ENCODE results near the gene COA3.

COA3 gene

GRCh38 chr17:42798011-42798382, 507 bp downstream of the COA3 start:
- Histone ChIP-seq H3K9ac (ENCODE audit: low read depth, low read length, poor library complexity, severe bottlenecking) (peak overlapping the region; percentile 88), H3K4me3 (ENCODE audit: low read length, poor library complexity, severe bottlenecking) (peak overlapping the region; percentile 88), H2AFZ (ENCODE audit: low read length) (peak overlapping the region; percentile 85), H3K9me3 (ENCODE audit: insufficient read depth, low read depth, low read length) (no peaks in the 10 kb centered on the region), H3K9me2 (replicated peaks; ENCODE audit: low read depth, low read length) (no peaks in the 10 kb centered on the region), H3F3A (ENCODE audit: low read depth) (no peaks in the 10 kb centered on the region), H4K20me1 (ENCODE audit: insufficient read depth, low read length, poor library complexity, severe bottlenecking) (no peaks in the 10 kb centered on the region), H3K79me2 (ENCODE audit: insufficient read depth, low read length) (peaks cover 20% of the 10 kb centered on the region), H3K4me2 (ENCODE audit: low read depth, low read length, poor library complexity, severe bottlenecking) (peak overlapping the region; percentile 97), H3K4me1 (ENCODE audit: insufficient read depth, low read length, poor library complexity, severe bottlenecking) (peaks cover 12% of the 10 kb centered on the region), H3K36me3 (ENCODE audit: insufficient read depth, low read length) (no peaks in the 10 kb centered on the region), H3K27me3 (ENCODE audit: insufficient read depth, low read length, poor library complexity, severe bottlenecking) (no peaks in the 10 kb centered on the region)
- TF ChIP-seq CTCF (conservative IDR thresholded peaks at IDR 0.05; ENCODE audit: low read length) (no peak), EZH2phosphoT487 (IDR thresholded peaks at IDR 0.05; ENCODE audit: borderline replicate concordance) (no peak)

DNA sequence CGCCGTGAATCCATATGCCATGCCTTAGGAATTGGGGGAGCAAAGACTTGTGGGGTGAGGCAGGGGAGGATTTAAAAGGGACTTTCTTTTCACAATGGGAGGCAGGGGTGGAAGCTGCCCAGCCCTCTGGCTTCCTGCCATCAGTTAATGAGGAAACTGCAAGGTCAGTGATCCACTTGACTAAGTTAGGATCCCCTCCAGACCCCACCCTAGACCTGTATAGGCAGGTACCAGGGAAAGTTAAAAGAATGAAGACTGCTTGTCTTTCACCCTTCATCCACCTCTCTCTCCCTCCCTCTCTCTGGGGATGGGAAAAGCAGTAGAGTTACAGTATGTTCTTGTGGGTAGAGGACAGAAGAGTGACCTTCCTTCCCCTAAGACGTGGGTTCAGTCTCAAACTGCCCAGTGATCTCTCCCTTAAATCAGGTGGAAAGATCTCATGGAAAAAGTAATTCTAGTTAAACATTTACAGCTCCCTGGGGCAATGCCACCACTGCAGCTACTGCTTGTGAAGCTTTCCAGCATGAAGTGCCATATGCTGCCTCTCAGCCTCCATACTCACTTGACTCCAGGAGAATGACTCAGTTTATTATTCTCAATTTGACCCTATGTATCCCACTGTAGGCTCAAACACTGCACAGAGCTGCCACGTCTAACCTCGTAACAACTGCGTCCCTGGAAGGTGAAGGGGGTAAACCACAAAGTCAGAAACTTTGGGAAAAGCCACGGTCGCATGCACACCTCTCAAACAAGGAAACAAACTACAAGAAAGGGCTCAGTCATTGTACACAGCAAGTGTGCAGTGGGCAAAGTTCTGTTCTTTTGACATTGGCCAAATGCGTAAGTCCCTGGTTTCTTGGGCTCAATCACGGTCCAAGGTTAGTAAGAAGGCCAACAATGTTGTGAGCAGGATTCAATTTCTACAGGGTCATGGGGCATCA, 1.2 kb downstream of the COA3 start:
- H3K27me3 ChIP-seq (ENCODE audit: insufficient read depth, low read length, poor library complexity, severe bottlenecking), result no peaks in the 10 kb centered on the region
- H3K9me3 ChIP-seq (ENCODE audit: insufficient read depth, low read depth, low read length), result no peaks in the 10 kb centered on the region
- no peaks in the 10 kb centered on the region for H3F3A ChIP-seq (ENCODE audit: low read depth)
- peak overlapping the region; percentile 88 for H3K9ac ChIP-seq (ENCODE audit: low read depth, low read length, poor library complexity, severe bottlenecking)
- H3K36me3 ChIP-seq (ENCODE audit: insufficient read depth, low read length), result no peaks in the 10 kb centered on the region
- peaks cover 20% of the 10 kb centered on the region for H3K79me2 ChIP-seq (ENCODE audit: insufficient read depth, low read length)
- no peaks in the 10 kb centered on the region for H4K20me1 ChIP-seq (ENCODE audit: insufficient read depth, low read length, poor library complexity, severe bottlenecking)
- no peak overlapping the region for H2AFZ ChIP-seq (ENCODE audit: low read length)
- peak overlapping the region; percentile 97 for H3K4me2 ChIP-seq (ENCODE audit: low read depth, low read length, poor library complexity, severe bottlenecking)
- peak overlapping the region; percentile 88 for H3K4me3 ChIP-seq (ENCODE audit: low read length, poor library complexity, severe bottlenecking)
- H3K9me2 ChIP-seq (replicated peaks; ENCODE audit: low read depth, low read length), result no peaks in the 10 kb centered on the region
- TF ChIP-seq EZH2phosphoT487 (IDR thresholded peaks at IDR 0.05; ENCODE audit: borderline replicate concordance), result no peak
- no peak for TF ChIP-seq CTCF (conservative IDR thresholded peaks at IDR 0.05; ENCODE audit: low read length)
- peaks cover 12% of the 10 kb centered on the region for H3K4me1 ChIP-seq (ENCODE audit: insufficient read depth, low read length, poor library complexity, severe bottlenecking)

DNA sequence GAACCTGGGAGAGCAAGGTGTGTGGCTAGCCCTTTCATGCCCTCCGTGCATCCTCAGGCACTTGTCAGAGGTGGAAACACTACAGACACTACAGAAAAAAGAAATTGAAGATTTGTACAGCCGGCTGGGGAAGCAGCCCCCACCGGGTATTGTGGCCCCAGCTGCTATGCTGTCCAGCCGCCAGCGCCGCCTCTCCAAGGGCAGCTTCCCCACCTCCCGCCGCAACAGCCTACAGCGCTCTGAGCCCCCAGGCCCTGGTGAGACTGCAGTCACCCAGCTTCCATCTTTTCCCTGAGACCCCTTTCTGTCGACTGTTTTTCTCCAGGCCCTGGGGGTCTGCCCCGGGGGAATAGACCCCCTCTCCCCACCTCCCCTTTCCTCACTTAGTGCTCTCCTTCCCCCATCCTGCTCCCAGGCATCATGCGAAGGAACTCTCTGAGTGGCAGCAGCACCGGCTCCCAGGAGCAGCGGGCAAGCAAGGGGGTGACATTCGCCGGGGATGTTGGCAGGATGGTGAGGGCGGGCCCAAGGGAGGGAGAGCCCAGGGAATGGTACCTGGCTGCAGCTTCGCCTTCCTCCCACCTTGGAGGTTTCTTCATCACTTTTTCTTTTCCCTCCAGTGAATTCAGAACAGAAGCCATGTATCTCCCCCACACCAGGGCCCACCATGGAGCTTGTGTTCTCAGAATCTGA, 2.3 kb downstream of the COA3 start:
- H3K4me2 ChIP-seq (ENCODE audit: low read depth, low read length, poor library complexity, severe bottlenecking), result peak overlapping the region; percentile 97
- H3K79me2 ChIP-seq (ENCODE audit: insufficient read depth, low read length), result peaks cover 20% of the 10 kb centered on the region
- peak overlapping the region; percentile 88 for H3K9ac ChIP-seq (ENCODE audit: low read depth, low read length, poor library complexity, severe bottlenecking)
- H2AFZ ChIP-seq (ENCODE audit: low read length), result no peak overlapping the region
- H3K9me2 ChIP-seq (replicated peaks; ENCODE audit: low read depth, low read length), result no peaks in the 10 kb centered on the region
- H3K9me3 ChIP-seq (ENCODE audit: insufficient read depth, low read depth, low read length), result no peaks in the 10 kb centered on the region
- H3K36me3 ChIP-seq (ENCODE audit: insufficient read depth, low read length), result no peaks in the 10 kb centered on the region
- H3K4me1 ChIP-seq (ENCODE audit: insufficient read depth, low read length, poor library complexity, severe bottlenecking), result peaks cover 12% of the 10 kb centered on the region
- H3F3A ChIP-seq (ENCODE audit: low read depth), result no peaks in the 10 kb centered on the region
- peak overlapping the region; percentile 88 for H3K4me3 ChIP-seq (ENCODE audit: low read length, poor library complexity, severe bottlenecking)
- H4K20me1 ChIP-seq (ENCODE audit: insufficient read depth, low read length, poor library complexity, severe bottlenecking), result no peaks in the 10 kb centered on the region
- TF ChIP-seq CTCF (conservative IDR thresholded peaks at IDR 0.05; ENCODE audit: low read length) (no peak), EZH2phosphoT487 (IDR thresholded peaks at IDR 0.05; ENCODE audit: borderline replicate concordance) (no peak)
- H3K27me3 ChIP-seq (ENCODE audit: insufficient read depth, low read length, poor library complexity, severe bottlenecking), result no peaks in the 10 kb centered on the region

All from Loucy (cell line).